CD4-positive, alpha-beta T cell treated with Interleukin-17A for 4 hours (primary cell): ENCODE results near the gene RHEB.

Source experiments
- DNase-seq: peaks from one replicate; pipeline ENCODE4 v3.0.0-alpha.2; 2020; ENCODE audit warnings: mixed read lengths

The RHEB gene

GRCh38 chr7:151501676-151502075, 18.0 kb downstream of the RHEB start:
- DNase-seq, result no peak

GRCh38 chr7:151498495-151498894, 21.2 kb downstream of the RHEB start:
- DNase-seq, result no peak

GRCh38 chr7:151497306-151497871, 22.3 kb downstream of the RHEB start:
- no peak for DNase-seq

- no peak for DNase-seq
These were observed 24.3 kb downstream of the RHEB start for GRCh38 chr7:151495360-151495759.

- DNase-seq, result no peak
These were observed 25.1 kb downstream of the RHEB start for GRCh38 chr7:151494298-151495284.

GRCh38 chr7:151493083-151493482, 26.6 kb downstream of the RHEB start:
- DNase-seq, result no peak

GRCh38 chr7:151491859-151492258, 27.8 kb downstream of the RHEB start:
- no peak for DNase-seq

GRCh38 chr7:151490456-151491105, 29.1 kb downstream of the RHEB start:
- DNase-seq, result no peak

- no peak for DNase-seq
These were observed 30.2 kb downstream of the RHEB start for GRCh38 chr7:151489498-151489897.

GRCh38 chr7:151488096-151488495, 31.6 kb downstream of the RHEB start:
- no peak for DNase-seq

- DNase-seq, result no peak
These were observed 32.5 kb downstream of the RHEB start for GRCh38 chr7:151487228-151487627.

- DNase-seq, result no peak
These were observed 33.6 kb downstream of the RHEB start for GRCh38 chr7:151486074-151486473.

- DNase-seq, result no peak
These were observed 34.6 kb downstream of the RHEB start for GRCh38 chr7:151484971-151485707.

GRCh38 chr7:151483711-151483983, 36.0 kb downstream of the RHEB start:
- no peak for DNase-seq

- no peak for DNase-seq
These were observed 36.6 kb downstream of the RHEB start for GRCh38 chr7:151482883-151483710.

- no peak for DNase-seq
These were observed 37.8 kb downstream of the RHEB start for GRCh38 chr7:151481650-151482505.

- DNase-seq, result no peak
These were observed 41.8 kb downstream of the RHEB start for GRCh38 chr7:151477867-151478266.

- DNase-seq, result no peak
These were observed 46.9 kb downstream of the RHEB start for GRCh38 chr7:151472644-151473380.

GRCh38 chr7:151470711-151471110, 49.0 kb downstream of the RHEB start:
- no peak for DNase-seq

- DNase-seq, result no peak
These were observed 50.4 kb downstream of the RHEB start for GRCh38 chr7:151469281-151469680.
